ENCODE results near the gene SLC39A11.
A peak's percentile ranks its signal among the peaks of the same experiment; 100 is the strongest.
"Not testable (repeated sequence)": the region's sequence is repeated elsewhere in the genome, so short reads cannot be mapped to it uniquely, and the experiment has no call there.

Gene SLC39A11

DNA sequence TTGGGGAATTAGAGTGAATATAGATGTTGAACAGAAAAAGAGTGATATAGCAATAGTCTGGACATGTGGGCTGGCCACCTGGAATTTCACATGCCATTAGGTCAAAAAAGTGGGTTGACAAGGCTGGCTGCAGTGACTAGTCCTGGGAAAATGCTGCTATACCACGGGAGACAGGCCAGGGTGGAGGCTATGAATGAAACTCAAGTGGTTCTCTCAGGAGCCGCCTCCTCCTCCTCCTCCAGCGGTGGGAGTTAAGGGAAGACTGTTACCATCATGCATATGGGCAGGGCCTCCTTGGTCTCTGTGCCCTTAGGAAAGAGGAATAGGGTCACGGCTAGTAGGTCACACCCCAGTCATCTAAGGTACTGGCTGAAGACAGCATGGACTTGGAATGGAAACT is 448.0 kb downstream of the SLC39A11 start:
- DNase-seq: no peak

DNA sequence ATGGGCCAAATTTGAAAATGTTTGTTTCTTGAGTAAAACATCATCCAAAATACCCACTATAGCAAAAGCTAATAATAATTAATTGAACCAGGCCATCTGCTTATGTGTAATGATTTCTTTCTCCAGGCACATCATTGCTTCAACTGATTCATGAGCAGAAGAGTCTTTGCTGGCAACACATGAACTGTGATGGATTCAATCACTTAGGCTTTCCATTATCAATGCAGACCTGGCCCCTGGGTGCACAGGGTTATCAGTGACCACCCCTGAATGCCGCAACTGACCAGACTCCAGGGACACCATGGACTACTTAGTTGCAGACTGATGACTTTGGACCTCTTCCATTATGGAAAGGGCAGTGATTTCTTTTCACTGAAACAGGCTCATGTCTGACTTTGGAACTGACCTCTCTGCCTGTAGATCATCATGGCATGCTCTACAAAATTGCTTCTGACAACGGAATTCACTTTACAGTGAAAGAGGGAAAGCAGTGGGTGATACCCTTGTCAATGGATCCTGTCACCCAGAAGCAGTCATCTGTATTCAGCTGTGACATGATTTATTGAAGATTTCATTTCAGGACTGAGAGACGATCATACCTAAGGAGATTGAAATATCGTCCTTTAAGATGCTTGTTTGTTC is 448.8 kb downstream of the SLC39A11 start:
- DNase-seq: no peak

DNA sequence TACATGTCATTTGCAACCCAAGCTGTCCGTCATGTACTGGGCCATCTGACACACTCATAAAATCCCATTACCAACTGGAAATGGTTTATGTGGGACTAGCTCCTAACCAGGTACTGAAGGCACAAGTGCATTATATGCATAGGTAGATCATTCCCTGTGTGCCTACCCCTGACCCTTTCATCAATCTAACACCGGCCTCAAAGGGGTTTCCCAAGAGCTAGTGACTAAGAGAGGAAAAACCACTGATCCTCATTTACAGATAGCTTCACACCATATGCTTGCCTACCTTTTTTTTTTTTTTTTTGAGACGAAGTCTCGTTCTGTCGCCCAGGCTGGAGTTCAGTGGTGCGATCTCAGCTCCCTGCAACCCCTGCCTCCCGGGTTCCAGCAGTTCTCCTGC is 449.8 kb downstream of the SLC39A11 start:
- no peak for DNase-seq

DNA sequence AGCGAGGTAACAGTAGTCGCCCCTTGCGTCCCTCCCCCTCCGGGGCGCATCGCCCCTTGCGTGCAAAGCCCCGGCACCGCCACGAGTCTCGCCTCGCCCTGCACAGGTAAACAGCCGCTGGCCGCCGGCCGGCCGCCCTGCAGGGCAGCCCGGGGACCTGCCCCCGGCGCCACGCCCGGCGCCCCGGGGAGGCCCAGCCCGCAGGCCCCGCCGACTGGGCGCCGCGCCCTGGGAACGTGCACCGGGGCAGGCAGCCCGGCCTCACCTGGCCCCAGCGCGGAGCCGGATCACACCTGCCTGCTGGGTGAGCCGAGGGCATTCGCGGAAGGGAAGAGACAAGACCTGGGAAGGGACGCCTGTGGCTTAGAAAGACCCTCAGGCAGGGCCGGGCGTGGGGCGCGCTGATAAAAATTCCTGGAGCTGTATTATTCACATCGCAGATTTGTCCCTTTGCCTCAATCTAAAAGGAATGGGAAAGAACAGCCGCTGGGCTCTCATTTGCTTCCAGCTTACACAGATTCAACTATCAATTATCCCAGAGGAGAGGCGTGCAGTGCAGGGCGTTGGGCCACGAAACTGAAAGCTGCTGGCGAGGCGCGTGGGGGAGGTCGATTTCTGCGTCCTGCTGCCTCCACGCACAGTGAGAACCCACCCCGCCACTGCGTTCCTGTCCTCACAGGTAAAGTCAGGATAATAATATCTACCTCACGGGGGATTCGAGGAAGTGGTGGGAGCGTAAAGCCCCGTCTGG is 451.9 kb downstream of the SLC39A11 start:
- no peak for DNase-seq

DNA sequence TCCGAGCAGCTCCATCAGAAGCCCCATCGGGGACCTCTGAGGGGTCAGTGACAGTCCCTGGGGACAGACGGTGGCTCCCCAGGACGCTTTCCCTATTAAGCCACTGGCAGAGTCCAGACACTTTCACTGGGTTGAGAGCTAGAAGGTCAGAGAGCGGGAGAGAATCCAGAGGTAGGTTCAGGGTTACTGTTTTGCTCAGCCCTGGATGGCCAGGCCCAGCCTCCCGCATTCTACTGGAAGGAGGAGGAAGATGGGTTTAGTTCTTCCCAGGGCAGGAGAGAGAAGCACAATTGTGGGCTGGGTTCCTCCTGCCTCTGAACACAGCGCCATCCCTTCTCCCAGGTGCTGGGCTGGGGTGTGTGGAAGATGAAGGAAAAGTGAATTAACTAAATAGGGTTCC is 452.8 kb downstream of the SLC39A11 start:
- DNase-seq: no peak

DNA sequence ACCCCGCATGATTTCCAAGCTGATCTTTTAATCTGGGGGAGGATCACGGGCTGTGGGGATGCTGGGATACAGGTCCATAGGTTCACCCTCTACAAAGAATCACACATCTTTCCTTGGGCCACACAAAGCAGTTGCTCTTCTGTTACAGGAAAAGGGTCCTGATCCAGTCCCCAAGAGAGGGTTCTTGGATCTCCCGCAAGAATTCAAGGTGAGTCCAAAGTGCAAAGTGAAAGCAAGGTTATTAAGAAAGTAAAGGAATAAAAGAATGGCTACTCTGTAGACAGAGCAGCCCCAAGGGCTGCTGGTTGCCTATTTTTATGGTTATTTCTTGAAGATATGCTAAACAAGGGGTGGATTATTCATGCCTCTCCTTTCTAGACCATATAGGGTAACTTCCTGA is 453.6 kb downstream of the SLC39A11 start:
- DNase-seq: not testable (repeated sequence)

DNA sequence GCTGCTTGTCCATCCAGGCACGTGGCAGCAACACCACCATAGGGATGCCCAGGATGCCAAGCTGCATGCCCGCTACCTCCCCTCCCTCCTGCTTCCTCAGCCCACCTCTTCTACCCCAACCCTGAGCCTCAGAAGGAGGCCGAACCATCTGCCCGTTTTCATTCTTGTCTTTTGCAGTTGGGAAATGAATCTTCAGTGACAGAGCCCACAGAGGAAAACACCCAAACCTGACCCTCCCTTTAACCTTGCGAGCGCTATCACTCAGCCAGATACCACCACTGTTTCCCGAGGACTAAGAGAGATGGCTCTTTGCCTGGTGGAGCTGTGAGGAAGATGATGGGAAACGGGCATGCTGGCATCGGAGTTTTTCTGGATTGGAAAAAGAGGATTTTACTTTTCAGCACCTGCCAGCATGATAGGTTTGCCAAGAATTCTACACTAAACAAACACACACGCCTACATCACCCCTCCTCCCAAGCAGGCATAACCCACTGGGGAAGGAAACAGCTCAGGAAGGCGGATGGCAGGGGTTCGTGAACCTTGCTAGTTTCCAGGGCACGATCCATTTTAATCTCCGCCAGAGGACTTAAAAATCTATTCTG is 457.4 kb downstream of the SLC39A11 start:
- no peak for DNase-seq

DNA sequence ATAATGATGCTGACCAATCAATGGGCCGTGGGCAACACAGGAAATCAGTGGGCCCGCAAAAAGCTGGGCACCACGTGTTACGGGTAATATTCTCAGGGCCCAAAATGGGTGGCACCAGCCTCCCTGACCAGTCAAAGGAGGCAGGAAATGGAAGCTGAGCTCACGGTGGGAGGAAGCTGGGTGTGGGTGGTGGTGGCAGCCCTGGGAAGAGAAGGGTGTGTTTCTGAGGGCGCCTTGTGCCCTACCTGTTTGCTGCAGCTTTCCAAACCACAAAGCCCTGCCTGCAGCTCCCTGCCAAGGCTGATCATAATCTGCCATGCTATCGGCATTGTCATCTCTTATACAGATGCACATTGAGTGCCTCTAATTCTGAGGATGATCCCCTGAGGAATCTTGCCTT is 457.9 kb downstream of the SLC39A11 start:
- no peak for DNase-seq

DNA sequence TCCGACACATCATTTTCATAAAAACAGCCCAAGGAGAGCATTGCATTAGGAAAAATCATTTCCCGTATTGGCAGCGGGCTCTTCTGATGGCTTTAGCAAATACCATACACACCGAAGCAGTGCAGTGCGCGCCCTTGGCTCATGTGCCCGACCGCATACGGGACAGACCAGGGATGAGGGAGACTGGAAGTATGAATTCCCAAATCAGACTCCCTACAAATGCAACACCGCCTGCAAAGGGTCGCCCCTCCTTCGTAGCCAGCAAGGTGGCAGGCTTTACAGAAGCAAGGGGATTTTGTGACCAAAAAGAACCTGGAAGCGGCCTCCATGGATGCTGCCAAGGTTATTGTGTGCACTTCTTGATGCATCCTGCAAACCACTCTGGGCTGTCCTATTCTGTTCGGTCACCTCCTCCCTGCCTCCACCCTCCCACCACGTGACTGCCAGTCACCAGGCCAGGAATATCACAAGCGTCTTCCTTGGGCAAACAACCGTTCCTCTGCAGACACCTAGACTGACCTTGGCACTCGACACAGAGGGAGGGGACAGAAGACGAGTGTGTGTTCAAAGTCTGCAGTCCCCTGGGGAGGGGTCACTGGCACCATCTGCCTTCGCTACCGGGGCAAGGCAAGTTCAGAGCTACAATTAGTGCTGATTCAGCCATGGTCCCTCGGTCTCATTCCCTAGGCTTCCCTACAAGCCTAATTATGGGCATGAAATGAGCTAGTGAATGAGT is 460.4 kb downstream of the SLC39A11 start:
- no peak for DNase-seq

DNA sequence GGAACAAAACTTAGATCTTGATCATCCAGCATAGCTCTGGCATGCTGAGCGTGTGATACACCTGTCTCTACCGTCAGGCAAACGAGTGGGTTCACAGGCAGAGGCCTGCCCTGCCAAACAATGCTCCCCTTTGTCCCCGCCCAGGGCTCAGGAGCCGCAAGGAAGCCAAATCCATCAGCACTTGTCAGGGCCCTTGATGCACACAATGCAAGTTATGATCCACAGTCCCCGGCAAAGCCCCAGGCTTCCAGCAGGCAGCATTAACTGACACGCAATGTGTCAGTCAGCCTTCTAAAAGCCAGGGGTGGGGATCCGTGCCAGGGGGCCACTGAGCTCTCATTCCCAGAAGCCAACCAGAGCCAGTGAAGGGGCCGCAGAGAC is 460.9 kb downstream of the SLC39A11 start:
- DNase-seq: no peak

DNA sequence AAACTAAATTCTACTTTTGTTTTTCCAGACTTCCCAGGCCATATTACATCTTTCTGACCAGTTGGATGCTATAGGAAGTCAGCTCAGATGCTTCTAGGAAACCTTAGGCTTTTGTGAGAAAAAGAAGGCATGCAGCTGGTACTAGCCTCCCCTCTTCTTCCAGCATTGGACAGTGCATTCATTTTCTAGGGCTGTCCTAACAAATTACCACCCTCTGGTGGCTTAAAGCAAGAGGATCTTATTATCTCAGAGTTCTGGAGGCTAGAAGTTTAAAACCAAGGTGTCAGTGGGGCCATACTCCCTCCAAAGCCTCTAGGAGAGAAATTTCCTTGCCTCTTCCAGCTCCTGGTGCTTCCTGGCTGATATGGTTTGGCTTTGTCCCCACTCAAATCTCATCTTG is 467.8 kb downstream of the SLC39A11 start:
- no peak for DNase-seq

DNA sequence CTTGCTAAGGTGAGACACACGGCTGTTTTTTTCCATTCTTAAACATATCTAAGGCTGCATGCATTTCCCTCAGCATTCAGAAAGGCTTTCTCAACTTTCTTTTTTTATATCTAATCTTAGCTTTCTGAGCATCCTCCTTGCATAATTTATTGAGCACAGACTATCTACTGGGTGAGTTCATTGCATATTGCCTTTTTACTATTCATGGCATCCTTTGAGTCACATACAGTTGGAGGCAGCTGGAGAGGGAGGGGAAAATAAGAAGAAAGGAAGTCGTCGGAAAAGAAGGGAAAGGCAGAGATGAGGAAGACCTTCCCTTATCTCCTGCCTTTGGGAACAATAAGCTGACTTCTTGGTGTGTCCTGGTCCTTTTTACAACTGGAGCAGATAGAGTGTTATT is 468.3 kb downstream of the SLC39A11 start:
- no peak for DNase-seq

DNA sequence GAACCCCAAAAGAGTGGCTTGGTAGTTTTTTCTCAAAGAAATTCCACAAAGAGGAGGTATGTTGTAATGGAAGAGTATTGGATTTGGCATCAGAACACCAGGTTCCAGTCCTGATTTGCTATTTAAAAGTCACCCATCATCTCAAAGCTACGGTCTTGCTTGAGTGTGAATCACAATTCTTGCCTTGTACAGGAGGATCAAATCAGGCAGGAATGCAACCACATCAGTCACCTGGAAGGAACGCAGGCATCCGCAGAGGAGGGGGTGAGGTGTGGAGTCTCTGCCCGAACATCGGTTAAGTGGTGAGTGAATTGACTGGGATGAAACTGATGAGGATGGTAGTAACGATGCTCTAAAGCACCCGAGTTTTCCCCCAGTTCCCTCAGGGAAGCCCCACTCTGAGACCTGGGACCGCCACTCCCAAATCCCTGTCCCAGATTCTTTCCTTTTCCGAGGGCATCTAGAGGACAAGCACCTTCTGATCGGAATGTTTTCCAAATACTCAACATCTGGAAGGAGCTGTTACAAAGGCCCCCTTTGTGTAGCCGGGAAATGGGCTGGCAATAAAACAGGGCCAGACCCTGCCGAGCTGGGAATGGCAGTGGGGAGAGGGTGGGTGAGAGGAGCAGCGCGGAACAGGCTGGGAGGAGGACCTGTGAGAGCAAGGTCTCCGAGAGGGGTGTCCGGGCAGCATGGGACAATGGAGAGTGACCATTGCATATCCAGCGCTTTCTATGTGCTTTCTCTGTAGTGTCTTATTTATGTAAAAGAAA is 469.6 kb downstream of the SLC39A11 start:
- no peak for DNase-seq

DNA sequence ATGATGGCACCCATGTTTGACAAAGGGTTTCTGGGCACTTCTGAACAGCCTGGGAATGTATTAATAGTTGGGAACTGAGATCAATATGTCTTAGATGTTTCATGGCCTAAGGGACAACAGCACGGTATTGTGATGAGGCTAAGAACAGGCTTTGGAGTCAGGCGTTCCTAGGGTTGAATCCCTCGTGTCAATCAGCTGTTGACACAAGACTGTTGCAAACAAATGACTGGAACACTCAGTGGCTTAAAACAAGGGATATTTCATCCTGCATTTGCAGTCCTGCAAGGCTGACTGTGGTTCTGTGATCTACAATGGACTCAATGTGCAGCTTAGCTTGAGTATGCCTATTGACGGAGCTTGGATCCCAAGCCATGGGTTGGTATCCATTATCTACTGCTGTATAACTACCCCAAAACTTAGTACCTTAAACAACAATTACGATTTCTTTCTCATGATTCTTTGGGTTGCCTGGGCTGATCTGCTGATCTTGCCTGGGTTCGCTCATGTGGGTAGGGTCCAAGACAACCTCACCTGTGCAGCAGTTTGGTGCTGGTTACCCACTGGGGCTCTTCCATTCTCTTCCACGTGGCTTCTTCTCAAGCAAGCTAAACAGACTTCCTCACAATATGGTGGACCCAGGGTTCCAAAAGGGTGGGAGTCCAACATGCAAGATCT is 472.4 kb downstream of the SLC39A11 start:
- DNase-seq: no peak

DNA sequence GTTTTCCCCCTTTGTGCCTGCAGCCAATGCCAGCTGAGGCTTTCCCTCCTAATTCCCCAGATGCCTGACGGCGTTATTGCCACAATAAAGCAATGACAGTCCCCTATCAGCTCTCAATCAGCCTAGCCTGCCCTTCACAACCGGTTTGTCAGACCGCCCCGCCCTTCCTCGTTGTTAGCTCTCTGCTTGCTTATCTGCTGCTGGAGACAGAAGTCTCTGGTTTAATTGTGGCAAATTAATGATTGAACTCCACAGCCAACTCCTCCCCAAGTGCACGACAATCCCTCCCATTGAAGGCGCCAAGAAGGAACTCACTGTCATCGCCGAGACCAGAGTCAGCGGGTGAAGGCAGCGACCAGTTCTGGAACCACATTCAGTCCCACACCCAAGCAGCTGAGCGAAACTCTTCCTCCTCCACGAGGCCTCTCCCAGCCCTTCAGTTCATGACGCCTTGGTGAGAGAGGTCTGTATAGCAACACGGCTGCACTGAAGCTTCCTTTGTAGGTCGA is 474.4 kb downstream of the SLC39A11 start:
- DNase-seq: no peak

DNA sequence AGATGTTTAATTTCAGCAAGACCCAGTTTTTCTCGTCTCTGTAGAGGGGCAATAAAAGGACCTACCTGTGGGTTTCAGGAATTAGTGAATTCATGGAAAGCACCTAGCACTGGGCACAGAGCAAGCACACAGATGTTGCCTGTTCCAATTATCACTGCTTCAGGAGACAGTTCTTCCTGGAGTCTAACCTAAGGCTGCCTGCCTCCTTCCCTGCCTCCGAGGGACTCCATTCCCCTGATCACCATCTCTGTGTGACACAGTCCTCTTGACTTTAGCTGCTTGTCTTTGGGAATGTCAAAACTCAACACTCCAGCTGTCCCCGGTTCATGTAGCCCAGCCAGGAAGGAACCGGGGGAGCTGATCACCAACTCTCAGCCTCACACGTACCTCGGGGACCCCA is 474.9 kb downstream of the SLC39A11 start:
- DNase-seq: no peak

DNA sequence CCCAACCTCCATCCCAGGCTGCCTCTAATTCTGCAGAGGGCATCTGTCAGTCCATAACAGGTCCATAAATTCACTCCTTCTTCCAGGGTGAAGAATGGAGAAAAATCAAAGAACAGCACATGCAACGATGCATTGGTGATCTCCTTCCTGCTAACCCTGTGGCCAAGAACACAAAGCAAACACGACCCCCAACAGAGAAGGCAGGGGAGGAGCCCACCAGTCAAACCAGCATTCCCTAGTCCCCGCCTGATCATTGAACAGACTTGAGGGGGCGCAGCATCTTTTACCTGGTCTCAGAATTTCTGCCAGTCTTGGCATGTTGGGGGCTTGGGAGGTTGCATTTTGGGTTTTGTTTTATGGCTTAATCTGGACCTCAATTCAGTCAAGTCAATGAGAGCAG is 476.0 kb downstream of the SLC39A11 start:
- DNase-seq: no peak

DNA sequence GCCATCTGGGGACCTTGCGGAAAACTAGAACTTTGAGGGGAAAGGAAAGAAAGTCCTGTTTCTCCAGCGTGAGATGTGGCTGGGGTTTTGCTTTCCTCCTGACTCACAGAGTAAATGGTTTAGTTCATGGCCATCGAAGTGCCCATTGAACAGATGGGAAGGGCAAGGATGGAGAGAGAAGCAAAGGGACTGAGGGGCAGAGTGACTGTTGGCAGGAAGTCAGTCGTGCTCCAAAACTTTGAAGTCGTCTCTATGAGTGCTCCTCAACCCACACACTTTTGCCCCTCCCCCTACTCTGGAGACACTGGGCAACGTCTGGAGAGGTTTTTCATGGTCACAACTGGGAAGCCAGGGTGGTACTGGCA is 476.9 kb downstream of the SLC39A11 start:
- no peak for DNase-seq

DNA sequence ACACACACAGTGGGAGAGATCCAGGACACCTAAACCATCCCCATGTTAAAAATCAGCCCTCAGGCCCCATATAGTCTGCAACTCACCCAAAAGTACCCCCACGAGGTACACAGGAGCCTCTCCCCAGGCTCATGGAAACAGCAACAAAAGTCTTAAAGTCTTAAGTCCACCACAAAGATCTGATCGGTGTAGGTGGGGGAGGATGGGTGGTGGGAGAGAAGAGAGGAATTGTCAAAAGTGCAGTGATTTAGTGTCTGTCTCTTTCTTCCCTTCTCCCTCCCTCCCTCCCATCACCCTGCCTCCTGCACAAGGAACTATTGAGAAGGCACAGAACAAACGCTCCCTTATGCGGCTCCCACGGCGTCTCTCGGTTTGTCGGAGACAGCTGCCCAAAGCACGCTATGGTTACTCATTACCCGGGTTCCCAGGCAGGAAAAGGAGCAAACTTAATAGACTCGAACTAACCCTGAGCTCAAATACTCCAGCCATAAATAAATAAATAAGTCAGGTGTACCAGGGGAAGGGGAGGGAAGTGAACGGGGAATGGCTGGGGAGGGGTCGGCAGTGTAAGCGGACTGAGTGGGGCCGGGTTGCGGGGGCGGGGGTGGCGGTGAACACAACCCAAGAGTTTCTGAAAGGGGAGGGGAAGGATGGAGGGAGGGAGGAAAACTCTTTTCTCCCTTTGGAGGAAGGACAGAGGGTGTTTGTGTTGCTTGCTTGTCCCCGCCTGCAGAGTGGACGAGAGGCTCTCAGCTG is 477.4 kb downstream of the SLC39A11 start:
- peak; percentile 57 for DNase-seq

DNA sequence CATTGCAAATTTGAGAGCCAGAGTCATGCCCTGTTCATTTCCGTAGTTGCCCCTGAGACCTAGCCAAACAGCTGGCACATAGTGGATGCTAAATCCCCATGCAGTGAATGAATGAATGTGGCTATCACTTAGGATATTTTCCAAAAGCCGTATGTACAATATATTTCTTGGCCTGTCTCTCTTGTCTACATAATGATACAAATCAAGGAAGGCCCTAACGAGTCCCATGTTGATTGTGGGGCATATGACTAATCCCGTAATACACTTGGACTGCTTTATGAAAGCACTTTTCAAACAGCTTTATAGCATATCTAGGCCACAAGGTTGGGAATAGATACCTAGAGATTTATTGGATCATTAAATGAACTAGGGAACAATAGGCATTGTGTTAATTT is 478.0 kb downstream of the SLC39A11 start:
- DNase-seq: no peak

DNA sequence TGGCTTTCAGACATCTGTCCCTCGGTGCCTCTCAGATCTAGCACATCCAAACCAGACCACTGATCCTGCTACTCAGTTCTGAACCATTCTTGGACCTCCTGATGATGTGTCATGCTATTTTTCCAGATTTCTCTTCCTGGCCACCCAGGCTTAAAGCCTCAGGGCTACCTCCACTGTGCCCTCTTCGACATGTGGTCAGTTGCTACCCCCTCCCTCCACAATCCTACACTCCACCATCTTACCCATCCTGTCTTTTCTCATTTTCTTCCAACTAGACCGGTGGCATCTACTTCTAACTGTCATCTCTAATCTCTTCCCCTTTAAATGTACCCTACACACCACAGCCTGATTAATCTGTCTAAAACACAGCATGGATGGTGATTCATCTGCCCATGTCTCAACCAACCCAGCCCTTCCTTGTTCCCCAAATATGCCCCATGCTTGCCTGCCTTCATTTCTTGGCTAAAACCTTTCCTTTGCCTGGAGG is 478.6 kb downstream of the SLC39A11 start:
- peak; percentile 62 for DNase-seq
